Cardiac septum (tissue), 1 donor: ENCODE measurements around the gene SOBP. TPM values are rescaled to one million over a fixed set of nuclear protein-coding genes. Genes with fewer than 3 reads are reported as not detected.

ENCODE experiments used
- DNase-seq: peaks from one replicate; pipeline ENCODE4 v3.0.0-alpha.2; 2020; ENCODE audit warnings: low spot score
- intact Hi-C: fragments of 100-400 bp; cut with DNase I; formaldehyde crosslinking; loops from one replicate; pipeline ENCODE4 v1.14.0; 2022
- total RNA-seq: library from RNA; stranded (reverse); fragmentation: NEBNext Ultra II Directional; extraction: Animal tissue kit (Norgen Biotek cat#: 25700); gene quantifications from one replicate; pipeline ENCODE4 v1.2.1, GENCODE V29; 2021
- donor health status: DM: no; HTN: no; CAD: no.

The SOBP gene
- total RNA-seq, 1 donor from 2014 or later: 28.7 TPM

DNA sequence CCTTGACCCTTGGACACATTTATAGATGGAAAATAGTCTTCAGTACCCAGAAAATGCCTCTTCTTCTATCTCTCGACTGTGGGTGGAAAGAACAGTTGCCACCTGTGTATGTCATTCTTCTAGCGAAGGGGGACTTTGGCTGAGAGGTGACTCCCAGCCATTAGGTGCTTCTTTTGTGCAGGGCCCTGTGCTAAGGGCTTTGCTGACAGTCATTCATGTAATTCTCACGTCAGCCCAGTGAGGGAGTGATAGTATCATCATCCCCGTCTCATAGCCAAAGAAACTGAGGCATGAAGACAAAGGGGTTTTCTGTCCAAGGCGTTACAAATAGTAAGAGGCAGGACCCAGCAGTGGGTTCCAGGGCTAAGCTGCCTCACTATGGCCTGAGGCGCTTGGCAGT is 173.4 kb downstream of the SOBP start:
- DNase-seq: no peak
- intact Hi-C loops: no loop called here

DNA sequence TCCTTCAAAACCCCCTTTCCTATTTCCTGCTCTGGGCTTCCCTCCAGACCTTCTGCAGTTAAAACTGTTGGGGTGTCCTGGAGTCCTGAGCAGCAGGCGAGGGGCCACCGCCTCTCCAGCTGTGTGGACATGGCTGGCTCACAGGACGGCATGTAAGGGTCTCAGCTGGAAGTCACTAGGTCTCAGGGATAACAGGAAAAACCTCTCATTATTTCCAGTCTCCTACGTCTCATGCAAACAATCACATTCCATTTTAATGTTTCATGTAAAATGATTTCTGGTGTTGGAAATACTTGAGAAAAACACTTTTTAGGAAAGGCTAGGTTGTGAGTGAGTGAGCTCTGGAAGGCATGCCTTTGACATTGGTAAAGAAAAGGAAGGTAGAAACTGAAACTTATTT is 175.5 kb downstream of the SOBP start:
- no peak for DNase-seq
- intact Hi-C loops: no loop called here

DNA sequence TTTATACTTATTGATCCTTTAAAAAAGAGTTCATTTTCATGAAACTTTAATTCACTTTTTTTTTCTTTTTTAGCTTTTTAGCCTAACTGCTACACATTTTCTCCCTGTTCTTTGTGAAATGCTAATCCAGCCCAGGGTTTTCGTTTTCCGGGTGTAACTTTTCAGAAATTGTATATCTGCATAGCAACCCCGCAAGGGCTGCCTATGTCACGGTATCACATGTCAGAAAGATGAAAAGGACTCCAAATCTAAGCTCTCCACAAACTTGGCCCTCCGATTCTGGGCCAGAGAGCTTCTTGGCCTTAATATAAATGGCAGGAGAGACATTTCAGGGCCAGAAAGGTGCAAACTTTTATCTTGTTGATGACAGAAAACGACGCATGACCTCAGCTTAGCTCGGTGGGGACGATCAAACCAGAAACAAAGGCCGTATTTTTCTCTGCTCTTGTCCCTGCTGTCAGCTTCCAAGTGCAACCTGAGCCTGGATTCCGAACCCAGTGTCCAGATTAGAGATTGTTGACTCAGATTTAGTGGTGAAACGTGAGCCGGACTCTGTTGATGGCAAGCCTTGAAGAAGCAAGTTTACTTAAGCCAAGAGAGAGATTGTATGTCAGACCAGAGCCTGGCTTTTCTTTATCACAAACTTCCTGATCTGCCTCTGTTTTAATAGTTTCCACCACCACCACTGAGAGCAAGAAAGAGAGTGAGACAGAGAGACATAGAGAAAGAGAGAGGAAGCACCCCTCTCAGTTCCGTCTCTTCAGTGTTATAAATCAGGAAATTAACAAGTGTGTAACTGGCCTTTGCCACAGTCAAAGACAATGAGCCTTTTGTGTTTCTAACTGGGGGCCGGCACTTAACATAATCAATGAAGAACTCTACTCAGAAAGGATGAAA is 176.4 kb downstream of the SOBP start:
- intact Hi-C loops: no loop called here
- no peak for DNase-seq

DNA sequence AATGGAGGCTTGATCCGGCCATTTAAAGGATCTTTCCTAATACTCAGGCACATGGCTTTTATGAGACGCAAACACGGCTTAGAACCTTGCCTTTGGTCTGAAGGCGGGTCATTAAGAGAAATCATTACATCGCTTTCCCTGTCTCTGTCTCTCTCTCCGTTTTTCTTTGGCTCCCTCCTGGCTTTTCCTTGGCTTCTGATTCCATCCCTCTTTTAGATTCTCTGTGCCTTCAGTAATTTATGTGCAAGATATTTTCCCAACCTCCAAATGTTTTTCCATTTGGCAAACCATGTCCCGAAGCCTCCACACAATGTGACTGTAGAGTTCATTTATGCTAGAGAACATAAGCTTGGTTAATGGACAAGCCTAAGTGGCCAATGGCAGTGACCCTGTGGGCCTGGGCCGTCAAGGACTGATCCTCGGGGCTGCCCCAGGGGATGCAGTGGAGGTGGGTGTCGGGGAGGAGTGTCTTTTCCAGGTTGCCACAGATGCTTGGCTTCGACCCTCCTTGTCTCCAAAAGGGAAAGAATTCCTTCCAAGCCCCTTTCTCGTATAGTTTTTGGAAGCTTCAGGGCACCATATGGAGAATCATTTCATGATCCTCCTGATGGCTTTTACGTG is 177.2 kb downstream of the SOBP start:
- no peak for DNase-seq
- intact Hi-C loops: no loop called here

DNA sequence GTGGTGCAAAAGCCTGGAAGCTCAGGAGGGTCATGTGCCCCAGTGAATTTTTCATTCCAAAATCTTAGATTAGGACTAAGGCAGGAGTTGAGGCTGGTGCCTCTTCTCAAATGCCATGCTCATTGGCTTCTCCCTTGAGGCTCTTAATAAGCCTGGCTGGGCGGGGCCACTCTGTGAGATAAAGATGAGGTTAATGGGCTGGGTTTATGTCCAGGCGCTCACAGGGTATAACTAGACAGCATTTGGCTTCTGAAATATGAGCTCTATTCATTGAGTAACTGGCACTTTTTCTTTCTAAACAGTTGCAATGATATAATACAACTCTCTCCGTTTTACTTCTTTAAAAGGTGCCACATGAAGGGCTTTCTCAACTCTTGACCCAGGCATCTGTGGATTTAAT is 177.9 kb downstream of the SOBP start:
- intact Hi-C loops: no loop called here
- DNase-seq: no peak

DNA sequence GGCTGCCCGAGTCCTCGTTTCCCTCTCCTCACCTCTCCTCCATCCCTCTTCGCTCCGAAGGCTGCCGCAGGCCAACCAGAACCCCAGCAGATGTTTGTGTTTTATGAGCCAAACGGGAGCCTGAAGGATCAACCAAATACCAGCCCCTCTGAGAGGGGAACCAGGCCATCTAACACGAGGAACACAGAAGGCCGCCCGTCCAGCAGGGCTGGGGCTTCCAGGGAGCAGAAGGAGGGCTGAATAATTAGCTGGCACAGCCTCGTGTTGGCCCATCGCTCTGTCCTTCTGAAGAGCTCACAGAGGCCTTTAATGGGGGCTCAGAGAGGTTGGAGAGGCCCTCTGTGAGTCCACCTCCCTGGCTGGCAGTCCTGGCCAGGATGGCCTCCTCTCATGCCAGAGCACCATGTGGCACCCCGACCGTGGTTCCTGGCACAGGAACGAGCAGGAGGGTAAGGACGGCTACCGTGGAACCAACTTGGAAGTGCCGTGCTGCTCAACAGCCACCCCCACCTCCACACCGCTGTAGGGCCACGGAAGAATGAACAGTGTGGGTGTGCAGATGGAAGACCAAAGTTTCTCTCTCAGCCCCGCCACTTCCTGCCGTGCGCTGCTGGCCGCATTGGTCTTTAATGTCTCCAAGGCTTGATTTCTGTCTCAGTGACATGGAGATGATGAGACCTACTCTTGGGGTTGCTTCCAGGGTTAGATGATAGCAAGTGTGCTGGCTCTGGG is 179.0 kb downstream of the SOBP start:
- no peak for DNase-seq
- intact Hi-C loops: no loop called here

DNA sequence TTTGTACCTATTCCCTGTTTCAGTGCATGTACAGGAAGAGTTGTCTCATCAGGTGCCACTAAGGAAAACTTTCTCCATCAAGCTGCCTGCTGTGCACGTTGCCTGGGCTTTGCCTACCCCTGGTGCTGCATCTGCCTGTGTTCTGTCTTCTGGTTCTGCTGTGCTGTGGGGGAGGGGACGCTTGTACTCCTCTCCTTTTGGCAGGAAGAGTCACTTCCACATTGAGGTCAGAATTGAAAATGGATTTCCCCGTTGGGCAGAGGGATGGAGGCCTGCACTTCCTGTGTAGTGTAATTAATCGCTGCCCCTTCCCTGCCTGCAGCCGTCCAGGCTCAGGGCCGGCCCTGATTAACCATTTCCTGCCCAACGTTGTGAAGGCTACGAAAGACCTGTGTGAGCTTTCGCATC is 180.9 kb downstream of the SOBP start:
- DNase-seq: no peak

DNA sequence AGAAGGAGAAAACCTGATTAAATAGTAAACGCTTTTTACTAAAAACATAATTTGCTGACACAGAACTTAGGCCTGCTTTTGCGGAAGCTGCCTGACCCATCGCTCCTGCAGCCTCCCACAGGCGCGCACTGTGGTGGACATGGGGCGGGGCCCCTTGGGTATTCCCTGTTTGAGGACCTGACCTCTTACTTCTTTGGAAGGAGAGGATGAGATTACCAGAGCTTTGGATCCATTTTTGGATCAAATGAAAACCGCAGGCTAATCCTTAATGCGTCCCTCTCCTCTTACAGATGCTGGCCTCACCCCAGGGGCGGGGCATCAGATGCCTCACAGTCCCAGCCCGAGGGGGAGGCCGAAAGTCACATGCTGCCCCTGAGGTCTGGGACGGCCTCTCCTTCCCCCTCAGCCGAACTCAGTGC is 183.2 kb downstream of the SOBP start:
- intact Hi-C loops: loop anchor here (10.0 kb wide), 1 partner anchor 358 kb away; no protein-coding TSS in a partner anchor
- DNase-seq: no peak

More for the DNA sequence above, 180.9 kb downstream of the SOBP start:
- intact Hi-C loops: loop anchor here (10.0 kb wide), 1 partner anchor 356 kb away; no protein-coding TSS in a partner anchor

DNA sequence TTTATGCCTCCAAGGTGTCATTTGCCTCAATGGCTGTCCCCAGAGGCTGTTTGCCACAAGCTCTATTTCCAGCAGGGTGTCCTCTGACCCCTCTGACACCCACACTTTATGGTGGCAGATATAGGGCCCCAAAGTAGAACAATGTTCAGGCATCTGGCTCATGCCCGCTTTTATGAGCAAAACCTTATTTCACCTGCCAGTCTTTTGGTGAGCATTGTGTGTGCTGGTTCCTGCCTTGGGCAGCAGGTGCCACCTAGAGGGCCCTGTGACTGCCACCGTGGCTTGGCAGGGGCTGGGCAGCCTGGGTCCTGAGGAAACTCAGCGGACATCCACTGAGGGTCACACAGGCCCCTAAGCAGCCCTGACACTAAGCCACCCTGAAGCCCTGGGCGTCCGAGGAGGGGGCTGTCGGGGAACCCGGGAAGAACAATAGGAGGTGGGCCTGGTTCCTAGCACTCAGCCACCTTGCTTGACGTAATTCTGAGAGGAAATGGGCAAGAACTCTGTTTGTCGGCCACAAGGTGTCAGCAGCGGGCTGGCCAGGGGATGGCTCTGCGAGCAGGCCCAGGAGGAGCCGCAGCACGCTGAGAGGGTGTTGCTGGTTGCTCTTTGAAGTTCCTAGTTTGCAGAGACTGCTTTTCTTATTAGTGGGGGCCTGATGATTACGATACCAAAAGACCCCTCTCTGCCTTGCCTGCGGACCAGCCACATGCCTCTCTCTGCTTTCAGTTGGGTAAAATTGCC is 185.2 kb downstream of the SOBP start:
- intact Hi-C loops: loop anchor here (1.0 to 10.0 kb wide), 3 partner anchors 28 to 360 kb away; no protein-coding TSS in a partner anchor
- peak; percentile 93 for DNase-seq

DNA sequence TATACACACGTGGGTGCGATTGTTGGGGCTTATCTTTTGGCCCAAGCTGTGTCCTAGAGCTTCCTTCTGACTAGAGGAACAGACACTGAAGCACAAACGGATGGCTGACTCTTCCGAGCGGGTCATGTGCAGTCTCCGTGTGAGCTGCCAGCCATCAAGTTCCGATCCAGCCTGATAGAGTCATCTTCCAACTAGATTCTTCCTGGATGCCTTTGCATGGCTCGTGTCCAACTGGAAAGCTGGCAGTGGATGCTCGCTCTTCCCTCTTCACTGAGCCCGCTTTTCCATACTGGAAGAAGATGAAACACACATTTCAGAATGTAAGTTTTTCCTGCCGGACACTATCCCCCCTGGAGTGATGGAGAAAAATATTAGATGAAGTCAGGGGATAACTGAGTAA is 186.1 kb downstream of the SOBP start:
- DNase-seq: no peak
- intact Hi-C loops: loop anchor here (10.0 kb wide), 1 partner anchor 361 kb away; no protein-coding TSS in a partner anchor

DNA sequence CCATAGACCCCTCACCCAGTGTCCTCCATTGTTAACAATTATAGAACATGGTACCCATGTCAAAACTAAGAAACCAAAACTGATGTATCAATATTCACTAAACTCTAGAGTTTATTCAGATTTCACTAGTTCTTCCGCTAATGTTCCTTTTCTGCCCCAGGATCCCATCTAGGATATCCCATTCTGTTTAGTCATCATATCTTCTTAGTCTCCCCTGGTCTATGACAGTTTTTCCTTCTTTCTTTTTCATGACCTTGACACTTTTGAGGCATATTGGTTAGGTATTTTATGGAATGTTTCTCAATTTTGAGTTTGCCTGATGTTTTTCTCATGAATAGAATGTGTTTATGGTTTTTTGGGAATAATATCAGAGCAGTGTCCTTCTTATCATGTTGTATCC is 187.5 kb downstream of the SOBP start:
- no peak for DNase-seq
- intact Hi-C loops: loop anchor here (10.0 kb wide), 1 partner anchor 363 kb away; no protein-coding TSS in a partner anchor

DNA sequence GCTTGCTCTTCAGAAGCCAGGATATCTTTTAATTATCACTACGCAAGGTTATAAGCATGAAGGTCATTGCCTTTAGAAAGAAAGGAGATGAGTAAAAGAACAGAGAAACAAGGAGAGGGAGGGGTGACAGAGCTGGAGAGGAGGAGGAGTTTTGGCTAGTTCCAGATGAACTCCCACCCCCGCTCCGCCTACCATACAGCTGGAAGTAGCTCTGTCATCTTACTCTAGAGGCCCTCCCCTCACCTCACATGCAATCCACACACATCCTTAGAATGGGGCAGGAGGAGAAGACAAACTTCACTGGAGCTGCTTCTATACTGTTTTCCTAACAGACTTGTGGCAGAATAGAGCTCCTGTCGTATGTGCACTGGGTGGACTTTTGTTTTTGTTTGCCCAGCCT is 189.5 kb downstream of the SOBP start:
- DNase-seq: no peak
- intact Hi-C loops: loop anchor here (10.0 kb wide), 1 partner anchor 365 kb away; no protein-coding TSS in a partner anchor

DNA sequence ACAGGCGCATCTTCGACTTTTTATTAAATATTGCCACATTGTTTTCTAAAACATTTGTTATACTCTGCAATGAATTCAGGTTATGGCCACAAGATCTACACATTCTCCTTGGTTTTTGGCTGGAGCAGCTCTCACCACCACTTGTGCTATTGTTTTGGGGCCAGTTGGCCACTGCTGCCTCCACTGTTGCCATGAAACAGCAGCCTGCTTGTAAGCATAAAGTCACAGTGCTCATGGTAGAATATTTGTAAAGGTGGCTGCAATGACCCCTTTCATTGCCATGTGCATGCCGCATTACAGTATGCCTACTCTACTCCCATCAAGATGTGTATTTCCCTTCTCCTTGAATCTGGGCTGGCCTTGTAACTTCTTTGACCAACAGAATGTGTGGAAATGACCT is 192.8 kb downstream of the SOBP start:
- intact Hi-C loops: no loop called here
- no peak for DNase-seq

DNA sequence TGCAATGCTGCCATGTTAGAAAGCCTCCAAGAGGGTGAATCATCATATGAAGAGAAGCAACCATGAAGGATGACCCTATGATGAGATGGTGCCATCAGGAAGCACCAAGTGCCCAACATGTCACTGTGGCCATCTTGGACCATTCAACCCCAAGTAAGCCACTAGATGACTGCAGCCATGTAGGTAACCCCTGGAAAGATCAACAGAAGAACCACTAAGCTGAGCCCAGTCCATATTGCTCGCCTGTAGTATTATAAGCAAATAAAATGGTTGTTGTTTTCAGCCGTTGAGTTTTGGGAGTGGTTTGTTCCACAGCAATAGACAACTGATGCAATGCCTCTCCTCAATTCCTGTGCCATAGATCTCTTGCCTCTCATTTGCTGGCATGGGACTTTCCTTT is 193.3 kb downstream of the SOBP start:
- intact Hi-C loops: no loop called here
- DNase-seq: no peak

DNA sequence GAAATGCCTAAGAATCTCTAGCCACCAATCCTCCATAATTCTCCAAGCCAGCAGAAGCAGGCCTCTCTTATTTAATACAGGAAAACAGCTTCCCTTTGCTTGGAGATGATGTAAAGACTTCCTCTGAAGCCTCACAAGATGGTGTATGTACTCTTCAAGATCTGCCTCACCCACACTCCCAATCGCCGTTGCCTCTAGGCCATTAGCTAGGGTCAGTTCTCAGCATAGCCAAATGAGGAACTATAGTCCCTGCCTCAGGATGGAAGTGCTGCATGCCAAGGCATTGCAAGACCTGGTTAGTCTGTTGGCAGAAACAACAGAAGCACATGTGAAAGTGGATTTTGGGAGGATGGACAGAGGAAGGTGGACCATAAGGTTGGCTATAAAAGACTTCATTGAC is 195.1 kb downstream of the SOBP start:
- DNase-seq: no peak
- intact Hi-C loops: no loop called here

DNA sequence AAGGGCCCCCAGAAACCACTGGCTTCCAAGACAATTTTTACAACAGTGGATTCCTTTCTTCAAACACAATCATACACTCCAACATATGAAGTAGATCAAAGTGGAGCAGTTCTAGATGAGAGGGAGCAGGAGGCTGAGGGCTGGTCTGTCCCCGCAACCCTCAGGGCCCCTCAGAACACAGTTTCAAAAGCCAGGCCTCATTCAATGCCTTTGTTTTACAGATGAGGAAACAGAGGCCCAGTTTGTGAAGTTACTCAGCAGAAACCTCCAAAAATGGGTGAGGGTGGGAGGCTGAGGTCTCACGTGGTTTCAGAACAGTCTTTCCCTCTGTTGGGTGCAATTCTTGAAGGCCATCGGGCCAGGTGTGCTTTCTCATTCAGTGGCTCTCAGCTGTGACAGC is 199.3 kb downstream of the SOBP start:
- intact Hi-C loops: no loop called here
- DNase-seq: no peak

DNA sequence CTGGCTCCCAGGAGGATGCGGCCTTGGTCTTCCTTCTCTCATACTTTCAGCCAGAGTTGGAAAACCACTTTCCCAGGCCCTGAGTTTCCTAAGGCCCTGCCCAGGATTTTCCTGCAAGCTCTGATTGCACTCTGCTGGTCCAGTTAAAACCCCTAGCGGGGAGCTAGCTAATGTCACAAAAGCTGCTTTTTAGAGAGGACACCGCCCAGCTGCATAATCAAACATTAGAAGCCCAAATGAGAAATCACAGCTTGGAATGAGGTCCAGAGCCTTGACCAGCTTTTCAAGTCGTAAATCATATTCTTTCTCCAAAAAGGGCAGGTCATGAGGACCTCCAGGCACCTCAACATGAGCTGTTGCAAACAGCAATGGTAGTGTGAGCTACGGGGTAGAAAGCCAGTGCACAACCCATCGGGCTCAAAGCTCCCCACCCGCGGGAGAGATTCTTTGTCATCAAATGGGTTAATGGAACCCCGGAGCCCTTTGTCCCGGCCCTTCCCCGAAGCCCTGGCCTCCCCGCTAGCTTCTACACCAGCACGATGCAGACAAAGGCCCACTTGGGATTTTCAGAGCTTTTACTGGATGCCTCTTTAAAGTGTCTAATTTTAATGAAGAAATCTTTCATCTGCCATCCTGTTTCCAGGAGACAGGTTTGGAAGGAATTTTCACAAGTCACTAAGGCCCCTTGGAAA is 200.2 kb downstream of the SOBP start:
- intact Hi-C loops: no loop called here
- no peak for DNase-seq

DNA sequence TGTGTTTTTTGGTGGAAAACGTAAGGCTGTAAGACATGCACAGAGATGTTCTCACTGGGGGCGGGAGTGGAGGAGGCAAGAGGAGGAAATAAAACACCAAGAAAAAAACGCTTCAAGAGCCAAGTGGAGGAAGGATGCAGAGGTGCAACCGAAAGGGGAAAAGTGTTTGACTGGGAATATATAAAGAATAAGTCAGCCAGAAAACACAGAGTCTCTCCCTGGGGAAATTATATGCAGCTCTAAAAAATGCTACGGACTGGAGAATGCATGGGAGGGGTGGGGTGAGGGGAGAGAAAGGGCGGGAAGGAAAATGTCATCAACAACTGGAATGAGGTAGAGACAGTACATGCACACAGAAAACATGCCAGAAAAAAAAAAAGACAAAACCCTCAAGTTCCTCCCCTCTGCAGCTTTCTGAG is 200.7 kb downstream of the SOBP start:
- intact Hi-C loops: no loop called here
- no peak for DNase-seq
